Thymus (tissue), 11 donors: ENCODE measurements around the gene CPN2. TPM values are rescaled to one million over a fixed set of nuclear protein-coding genes. Genes with fewer than 3 reads are reported as not detected.

ENCODE experiments used
- DNase-seq, 9 donors: peaks; one replicate each; pipeline ENCODE4 v3.0.0-alpha.2; 2013; ENCODE audit warnings: low spot score in 9 of 9, low read depth in 6 of 9, missing footprints in 1 of 9
- H3K27ac ChIP-seq, 2 donors: one replicate each; pipeline ENCODE4 v1.5.1; 2013; ENCODE audit warnings: control low read depth in 1 of 2, low read depth in 1 of 2, low read length in 1 of 2, mild to moderate bottlenecking in 1 of 2, moderate library complexity in 1 of 2
- H3K27me3 ChIP-seq, 2 donors: one replicate each; pipeline ENCODE4 v1.5.1; 2013; ENCODE audit warnings: low read length in 1 of 2; ENCODE audit not compliant: control insufficient read depth in 2 of 2, insufficient read depth in 1 of 2
- H3K36me3 ChIP-seq, 2 donors: one replicate each; pipeline ENCODE4 v1.5.1; 2013; ENCODE audit warnings: low read length in 1 of 2, mild to moderate bottlenecking in 1 of 2, moderate library complexity in 1 of 2; ENCODE audit not compliant: control insufficient read depth in 2 of 2, insufficient read depth in 2 of 2
- H3K4me1 ChIP-seq, 2 donors: one replicate each; pipeline ENCODE4 v1.5.1; 2013; ENCODE audit warnings: low read length in 2 of 2; ENCODE audit not compliant: control insufficient read depth in 2 of 2, insufficient read depth in 2 of 2
- H3K4me3 ChIP-seq, 2 donors: one replicate each; pipeline ENCODE4 v1.5.1; 2013; ENCODE audit warnings: low read length in 2 of 2, control low read depth in 1 of 2, mild to moderate bottlenecking in 1 of 2
- H3K9me3 ChIP-seq, 2 donors: one replicate each; pipeline ENCODE4 v1.5.1; 2013; ENCODE audit warnings: low read length in 1 of 2, mild to moderate bottlenecking in 1 of 2; ENCODE audit not compliant: control insufficient read depth in 2 of 2, insufficient read depth in 1 of 2
- WGBS: extraction: QIAGEN DNeasy Blood & Tissue Kit; methylation state at CpG from one replicate; pipeline ENCODE4 v1.1.7; 2013; 5-methylcytosine and 5-hydroxymethylcytosine counted together
- polyA plus RNA-seq: library from polyadenylated mRNA; stranded (reverse); fragments of 200-250 nt; gene quantifications from one replicate; pipeline ENCODE4 v1.2.3, GENCODE V29; 2013
- total RNA-seq: library from RNA; stranded (reverse); fragments of 120-200 nt; gene quantifications from one replicate; pipeline ENCODE4 v1.2.4, GENCODE V29; 2013
- donor health status: healthy.

The CPN2 gene
- total and polyA plus RNA-seq, 2 donors, result 0.05 to 0.07 TPM

GRCh38 chr3:194365978-194366490, 14.9 kb upstream of the CPN2 start:
- Histone ChIP-seq H3K4me1 (peaks cover 0 to 9% of the 10 kb centered on the region in 2 donors), H3K36me3 (no peaks in the 10 kb centered on the region), H3K27me3 (peaks cover 3 to 54% of the 10 kb centered on the region in 2 donors), H3K9me3 (peaks cover 1 to 3% of the 10 kb centered on the region in 2 donors), H3K27ac (no peak overlapping the region), H3K4me3 (no peak overlapping the region)
- no peak for DNase-seq
- WGBS, result 95% methylated on average over 12 of the region's 12 CpGs

- 95% methylated on average over 6 of the region's 6 CpGs for WGBS
- Histone ChIP-seq H3K27me3 (peaks cover 3 to 49% of the 10 kb centered on the region in 2 donors), H3K4me1 (peaks cover 0 to 9% of the 10 kb centered on the region in 2 donors), H3K27ac (no peak overlapping the region), H3K4me3 (no peak overlapping the region), H3K36me3 (no peaks in the 10 kb centered on the region), H3K9me3 (peaks cover 1 to 7% of the 10 kb centered on the region in 2 donors)
- DNase-seq, result no peak
Observed at GRCh38 chr3:194365526-194365925, 14.4 kb upstream of the CPN2 start.

GRCh38 chr3:194364652-194365434, 13.7 kb upstream of the CPN2 start:
- H3K4me3 ChIP-seq, result no peak overlapping the region
- no peak for DNase-seq
- WGBS, result 87% methylated on average over 20 of the region's 20 CpGs
- H3K27ac ChIP-seq, result no peak overlapping the region
- peaks cover 0 to 9% of the 10 kb centered on the region in 2 donors for H3K4me1 ChIP-seq
- H3K9me3 ChIP-seq, result peaks cover 1 to 7% of the 10 kb centered on the region in 2 donors
- no peaks in the 10 kb centered on the region for H3K36me3 ChIP-seq
- H3K27me3 ChIP-seq, result peaks cover 0 to 44% of the 10 kb centered on the region in 2 donors

DNA sequence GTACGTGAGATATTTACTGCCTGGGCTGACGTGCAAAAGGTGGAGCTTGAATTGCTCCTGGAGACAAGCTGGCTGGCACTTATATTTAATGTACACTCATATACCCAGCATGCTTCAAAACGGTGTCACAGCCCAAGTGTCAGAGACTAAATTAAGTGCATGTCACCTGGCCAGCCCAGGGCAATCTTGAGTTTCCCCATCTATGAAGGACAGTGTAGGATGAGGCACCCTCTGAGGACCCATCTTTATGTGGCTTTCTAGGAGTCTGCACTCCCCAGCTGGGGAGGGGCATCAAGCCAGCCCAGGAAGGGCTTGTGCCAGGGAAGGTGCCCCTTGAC, 13.2 kb upstream of the CPN2 start:
- H3K27ac ChIP-seq, result no peak overlapping the region
- H3K27me3 ChIP-seq, result peaks cover 0 to 39% of the 10 kb centered on the region in 2 donors
- no peaks in the 10 kb centered on the region for H3K36me3 ChIP-seq
- H3K9me3 ChIP-seq, result peaks cover 1 to 7% of the 10 kb centered on the region in 2 donors
- no peak overlapping the region for H3K4me3 ChIP-seq
- no peak for DNase-seq
- WGBS, result 93% methylated on average over 3 of the region's 3 CpGs
- peaks cover 0 to 9% of the 10 kb centered on the region in 2 donors for H3K4me1 ChIP-seq

DNA sequence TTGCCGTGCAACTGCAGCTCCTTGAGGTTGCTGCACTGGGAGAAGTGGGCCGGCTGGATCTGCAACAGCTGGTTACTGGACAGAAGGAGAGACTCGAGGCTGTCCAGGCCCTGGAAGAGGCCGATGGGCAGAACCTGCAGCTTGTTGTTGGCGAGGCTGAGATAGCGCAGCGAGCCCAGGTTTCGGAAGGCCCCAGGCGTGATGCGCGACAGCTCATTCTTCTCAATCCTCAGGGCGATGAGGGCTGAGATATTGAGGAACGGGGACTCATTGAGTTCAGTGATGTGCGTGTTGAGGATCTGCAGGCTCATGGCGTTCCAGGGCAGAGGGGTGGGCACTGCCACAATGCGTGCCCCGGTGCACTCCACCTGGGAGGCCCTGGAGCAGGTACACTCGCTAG, 9.4 kb upstream of the CPN2 start:
- Histone ChIP-seq H3K9me3 (peaks cover 0 to 4% of the 10 kb centered on the region in 2 donors), H3K4me3 (no peak overlapping the region), H3K27me3 (peaks cover 0 to 27% of the 10 kb centered on the region in 2 donors), H3K36me3 (no peaks in the 10 kb centered on the region), H3K27ac (no peak overlapping the region), H3K4me1 (no peaks in the 10 kb centered on the region)
- no peak for DNase-seq
- WGBS, result 93% methylated on average over 18 of the region's 18 CpGs

DNA sequence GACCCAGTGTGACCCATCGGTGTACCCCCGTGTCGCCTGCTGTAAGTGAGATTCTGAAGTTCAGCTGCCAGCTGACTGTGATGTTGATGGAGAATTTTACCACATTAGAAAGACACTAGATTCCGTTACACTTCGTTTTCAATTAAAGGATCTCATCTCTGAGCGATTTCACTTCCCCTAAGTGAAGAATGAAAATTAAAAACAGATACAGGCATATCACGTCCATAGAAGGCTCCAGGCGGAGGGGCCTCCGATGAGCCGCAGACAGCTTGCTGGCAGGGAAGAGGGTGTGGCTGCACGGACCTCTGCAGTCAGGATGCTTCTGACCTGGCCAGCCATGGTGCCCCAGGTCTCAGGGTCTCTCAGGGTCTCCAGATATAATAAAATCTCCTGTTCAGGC, 6.6 kb upstream of the CPN2 start:
- WGBS, result 91% methylated on average over 11 of the region's 11 CpGs
- no peak overlapping the region for H3K27ac ChIP-seq

DNA sequence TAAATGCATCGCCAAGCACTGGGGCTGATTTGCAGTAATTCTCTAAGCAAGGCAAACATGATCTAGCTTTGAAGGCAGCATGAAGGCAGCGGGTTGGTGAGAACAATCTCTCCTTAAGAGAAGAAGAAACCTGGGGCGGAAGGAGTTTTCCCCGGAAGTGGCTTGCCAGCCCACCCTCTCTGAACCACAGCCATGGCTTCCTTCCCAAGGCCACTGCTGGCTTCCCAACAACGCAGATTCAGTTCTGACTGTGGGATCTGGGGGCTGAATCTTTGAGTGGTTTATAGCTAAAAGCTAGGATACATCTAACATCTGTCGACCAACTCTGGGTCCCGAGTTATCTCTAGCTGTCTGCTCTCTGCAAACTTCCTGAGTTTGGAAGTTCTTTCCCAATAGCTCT, 4.3 kb upstream of the CPN2 start:
- 78% methylated on average over 7 of the region's 7 CpGs for WGBS
- no peak overlapping the region for H3K27ac ChIP-seq
- no peak overlapping the region for H3K4me3 ChIP-seq

More for the DNA sequence above, 6.6 kb upstream of the CPN2 start:
- H3K27me3 ChIP-seq, result peaks cover 0 to 18% of the 10 kb centered on the region in 2 donors
- DNase-seq, result no peak
- no peak overlapping the region for H3K4me3 ChIP-seq
- peaks cover 0 to 4% of the 10 kb centered on the region in 2 donors for H3K9me3 ChIP-seq
- H3K4me1 ChIP-seq, result peaks cover 0 to 3% of the 10 kb centered on the region in 2 donors
- no peaks in the 10 kb centered on the region for H3K36me3 ChIP-seq

GRCh38 chr3:194354315-194354714, 3.2 kb upstream of the CPN2 start:
- Histone ChIP-seq H3K4me1 (peaks cover 0 to 3% of the 10 kb centered on the region in 2 donors), H3K27ac (no peak overlapping the region), H3K27me3 (peaks cover 0 to 12% of the 10 kb centered on the region in 2 donors), H3K36me3 (no peaks in the 10 kb centered on the region), H3K4me3 (no peak overlapping the region), H3K9me3 (no peaks in the 10 kb centered on the region)
- DNase-seq, result no peak
- WGBS, result 71% methylated on average over 2 of the region's 2 CpGs

More for the DNA sequence above, 4.3 kb upstream of the CPN2 start:
- no peak for DNase-seq
- H3K36me3 ChIP-seq, result no peaks in the 10 kb centered on the region
- H3K9me3 ChIP-seq, result no peaks in the 10 kb centered on the region
- H3K4me1 ChIP-seq, result peaks cover 0 to 3% of the 10 kb centered on the region in 2 donors
- peaks cover 0 to 14% of the 10 kb centered on the region in 2 donors for H3K27me3 ChIP-seq

- Histone ChIP-seq H3K27me3 (peaks cover 0 to under 1% of the 10 kb centered on the region in 2 donors), H3K4me1 (peaks cover 0 to 3% of the 10 kb centered on the region in 2 donors), H3K27ac (no peak overlapping the region), H3K4me3 (no peak overlapping the region), H3K9me3 (no peaks in the 10 kb centered on the region), H3K36me3 (no peaks in the 10 kb centered on the region)
- DNase-seq, result no peak
- 97% methylated on average over 10 of the region's 10 CpGs for WGBS
Observed at GRCh38 chr3:194352667-194353246, 1.6 kb upstream of the CPN2 start.
